Retinal pigment epithelial cell (primary cell): ENCODE results near the gene ARHGAP19.

Experiments
- DNase-seq: peaks from one replicate; pipeline ENCODE4 v3.0.0-alpha.2; 2010; ENCODE audit warnings: low read depth
- H3K4me3 ChIP-seq: 2 replicates; pipeline ENCODE4 v1.5.1; 2011; ENCODE audit warnings: mild to moderate bottlenecking, low read length, control low read depth, moderate library complexity
- CTCF ChIP-seq: conservative IDR thresholded peaks from 2 replicates; pipeline ENCODE4 v1.5.1; 2011; ENCODE audit warnings: low read depth, low read length, control low read depth, inconsistent platforms

Gene ARHGAP19

GRCh38 chr10:97204826-97205679 lies 87.4 kb downstream of the ARHGAP19 start:
- no peak for TF ChIP-seq CTCF
- no peak for DNase-seq
- H3K4me3 ChIP-seq = no peak overlapping the region

- no peak for TF ChIP-seq CTCF
Observed at GRCh38 chr10:97203220-97203619, 89.2 kb downstream of the ARHGAP19 start.

GRCh38 chr10:97200616-97201015 lies 91.8 kb downstream of the ARHGAP19 start:
- no peak for DNase-seq
- H3K4me3 ChIP-seq = no peak overlapping the region
- no peak for TF ChIP-seq CTCF

More at GRCh38 chr10:97203220-97203619, 89.2 kb downstream of the ARHGAP19 start:
- DNase-seq = no peak
- H3K4me3 ChIP-seq = no peak overlapping the region

GRCh38 chr10:97199152-97199551 lies 93.3 kb downstream of the ARHGAP19 start:
- no peak for DNase-seq
- TF ChIP-seq CTCF = no peak
- H3K4me3 ChIP-seq = no peak overlapping the region

- no peak for TF ChIP-seq CTCF
- H3K4me3 ChIP-seq = no peak overlapping the region
- no peak for DNase-seq
Observed at GRCh38 chr10:97197030-97197500, 95.4 kb downstream of the ARHGAP19 start.

- TF ChIP-seq CTCF = peak; percentile 84
- peak; percentile 21 for DNase-seq
- peak overlapping the region; percentile 57 for H3K4me3 ChIP-seq
Observed at GRCh38 chr10:97196223-97197029, 96.0 kb downstream of the ARHGAP19 start.
